HepG2 (cell line): ENCODE measurements around the gene ZNF281. TPM values are rescaled to one million over a fixed set of nuclear protein-coding genes. Genes with fewer than 3 reads are reported as not detected.
A peak's percentile ranks its signal among the peaks of the same experiment; 100 is the strongest.

Experiments used
- BCLAF1 ChIP-seq: fragments of 450-650 bp; IDR thresholded peaks from 2 replicates; pipeline ENCODE4 v1.6.1; 2017; ENCODE audit warnings: mild to moderate bottlenecking
- BRF2 ChIP-seq: sonication (generic); formaldehyde crosslinking; IDR thresholded peaks from 2 replicates; pipeline ENCODE4 v1.8.1; 2022; ENCODE audit warnings: mild to moderate bottlenecking, missing genetic modification reagents
- GATAD2A ChIP-seq: IDR thresholded peaks from 2 replicates; pipeline ENCODE4 v1.6.1; 2016
- SMAD1 ChIP-seq: sonication (generic); formaldehyde crosslinking; IDR thresholded peaks from 2 replicates; pipeline ENCODE4 v1.4.0; 2020; ENCODE audit warnings: missing genetic modification reagents, low read depth, mild to moderate bottlenecking, borderline replicate concordance
- SNAI1 ChIP-seq: sonication (generic); formaldehyde crosslinking; IDR thresholded peaks from 2 replicates; pipeline ENCODE4 v1.5.0; 2020; ENCODE audit warnings: mild to moderate bottlenecking, missing genetic modification reagents, borderline replicate concordance
- SNAPC2 ChIP-seq: sonication (generic); formaldehyde crosslinking; IDR thresholded peaks from 2 replicates; pipeline ENCODE4 v1.8.1; 2022; ENCODE audit warnings: mild to moderate bottlenecking, missing genetic modification reagents
- TAF1 ChIP-seq: sonication (generic); formaldehyde crosslinking; IDR thresholded peaks from 2 replicates; pipeline ENCODE4 v1.4.0; 2020; ENCODE audit warnings: missing genetic modification reagents
- TFDP2 ChIP-seq: sonication (generic); formaldehyde crosslinking; IDR thresholded peaks from 2 replicates; pipeline ENCODE4 v1.4.0; 2020; ENCODE audit warnings: missing genetic modification reagents
- ZFP36 ChIP-seq: fragments of 150-350 bp; IDR thresholded peaks from 2 replicates; pipeline ENCODE4 v1.6.1; 2018; ENCODE audit warnings: borderline replicate concordance, low read length, low read depth; ENCODE audit not compliant: partially characterized antibody
- ZMYM2 ChIP-seq: sonication (generic); formaldehyde crosslinking; IDR thresholded peaks from 2 replicates; pipeline ENCODE4 v1.8.0; 2022; ENCODE audit warnings: mild to moderate bottlenecking, missing genetic modification reagents
- ZNF124 ChIP-seq: sonication (generic); formaldehyde crosslinking; IDR thresholded peaks from 2 replicates; pipeline ENCODE4 v1.4.0; 2020; ENCODE audit warnings: missing genetic modification reagents
- ZNF33A ChIP-seq: sonication (generic); formaldehyde crosslinking; IDR thresholded peaks from 2 replicates; pipeline ENCODE4 v1.5.1; 2020; ENCODE audit warnings: missing genetic modification reagents, mild to moderate bottlenecking, moderate library complexity, borderline replicate concordance
- ZNF431 ChIP-seq: sonication (generic); formaldehyde crosslinking; IDR thresholded peaks from 2 replicates; pipeline ENCODE4 v1.9.0; 2022; ENCODE audit warnings: missing genetic modification reagents, low read depth, mild to moderate bottlenecking, borderline replicate concordance
- ZNF629 ChIP-seq: sonication (generic); formaldehyde crosslinking; conservative IDR thresholded peaks from 2 replicates; pipeline ENCODE4 v1.5.0; 2020; ENCODE audit warnings: missing genetic modification reagents
- ZSCAN22 ChIP-seq: sonication (generic); formaldehyde crosslinking; IDR thresholded peaks from 2 replicates; pipeline ENCODE4 v1.4.0; 2020; ENCODE audit warnings: mild to moderate bottlenecking, missing genetic modification reagents
- polyA plus RNA-seq, 8 experiments: library from polyadenylated mRNA; depleted of rRNA in 3 of 8; stranded (reverse) in 7 of 8; unstranded in 1 of 8; fragments of >200 nt; fragmentation: Illumina TruSeq in 4 of 8; extraction: Trizol in 4 of 8; gene quantifications; 2 replicates each; pipeline versions ENCODE4 v1.2.1 to v1.2.3, GENCODE V29; 2011 to 2016; ENCODE audit warnings: low read depth in 4 of 8, missing spikeins in 1 of 8, mixed read lengths in 1 of 8; ENCODE audit not compliant: insufficient read depth in 1 of 8
- total RNA-seq, 5 experiments: library from RNA; depleted of rRNA; stranded (reverse); fragments of >200 nt; fragmentation: Illumina TruSeq; extraction: Trizol; gene quantifications; 2 replicates each; pipeline ENCODE4 v1.2.3, GENCODE V29; 2016; ENCODE audit warnings: low read depth in 1 of 5
- TF ChIP-seq, protein P1 (sequence below): sonication (generic); formaldehyde crosslinking; IDR thresholded peaks from 2 replicates; pipeline ENCODE4 v1.9.0; 2021; ENCODE audit warnings: mild to moderate bottlenecking, missing genetic modification reagents
- TF ChIP-seq, protein P2 (sequence below): sonication (generic); formaldehyde crosslinking; IDR thresholded peaks from 2 replicates; pipeline ENCODE4 v1.9.0; 2021; ENCODE audit warnings: missing genetic modification reagents, borderline replicate concordance

The ZNF281 gene
- total and polyA plus RNA-seq, 2 of the 13 experiments (the other 11 are each of a cell fraction or from before 2014, with no cell fraction given) = 7.7 to 20.6 TPM

DNA sequence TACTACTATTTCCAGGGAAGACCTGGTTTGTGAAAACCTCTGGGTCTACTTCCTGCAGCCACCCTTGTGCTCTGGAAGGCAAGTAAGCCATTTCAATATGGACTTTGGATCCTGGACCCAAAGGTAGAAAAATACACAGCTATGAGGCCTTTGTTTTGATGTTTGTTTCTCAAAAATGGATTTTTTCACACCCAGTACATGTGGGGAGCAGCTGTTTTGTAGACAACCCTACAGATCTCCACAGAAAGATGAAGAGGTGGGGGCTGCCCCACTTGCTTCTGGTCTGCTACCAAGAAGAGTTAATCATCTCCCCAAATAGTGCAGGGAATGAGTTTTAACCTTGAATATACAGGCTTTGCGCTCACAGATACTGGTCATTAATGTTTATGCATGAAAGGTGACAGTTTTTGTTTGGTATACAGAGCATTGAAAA is 29.2 kb downstream of the ZNF281 start (continued):
- no peak for TF ChIP-seq BCLAF1
- no peak for TF ChIP-seq BRF2 (CRISPR knock-in tag)
- no peak for TF ChIP-seq SNAI1 (CRISPR knock-in tag)
- no peak for TF ChIP-seq ZNF124 (CRISPR knock-in tag)
- no peak; the same call in 1 of the 2 replicates for TF ChIP-seq ZNF431 (CRISPR knock-in tag)
- TF ChIP-seq ZNF33A = no peak
- no peak for TF ChIP-seq TFDP2 (CRISPR knock-in tag)
- TF ChIP-seq ZMYM2 = 0 out of 2 replicates have a peak, but pooled peaks have one; percentile 49
- TF ChIP-seq, protein P1, sequence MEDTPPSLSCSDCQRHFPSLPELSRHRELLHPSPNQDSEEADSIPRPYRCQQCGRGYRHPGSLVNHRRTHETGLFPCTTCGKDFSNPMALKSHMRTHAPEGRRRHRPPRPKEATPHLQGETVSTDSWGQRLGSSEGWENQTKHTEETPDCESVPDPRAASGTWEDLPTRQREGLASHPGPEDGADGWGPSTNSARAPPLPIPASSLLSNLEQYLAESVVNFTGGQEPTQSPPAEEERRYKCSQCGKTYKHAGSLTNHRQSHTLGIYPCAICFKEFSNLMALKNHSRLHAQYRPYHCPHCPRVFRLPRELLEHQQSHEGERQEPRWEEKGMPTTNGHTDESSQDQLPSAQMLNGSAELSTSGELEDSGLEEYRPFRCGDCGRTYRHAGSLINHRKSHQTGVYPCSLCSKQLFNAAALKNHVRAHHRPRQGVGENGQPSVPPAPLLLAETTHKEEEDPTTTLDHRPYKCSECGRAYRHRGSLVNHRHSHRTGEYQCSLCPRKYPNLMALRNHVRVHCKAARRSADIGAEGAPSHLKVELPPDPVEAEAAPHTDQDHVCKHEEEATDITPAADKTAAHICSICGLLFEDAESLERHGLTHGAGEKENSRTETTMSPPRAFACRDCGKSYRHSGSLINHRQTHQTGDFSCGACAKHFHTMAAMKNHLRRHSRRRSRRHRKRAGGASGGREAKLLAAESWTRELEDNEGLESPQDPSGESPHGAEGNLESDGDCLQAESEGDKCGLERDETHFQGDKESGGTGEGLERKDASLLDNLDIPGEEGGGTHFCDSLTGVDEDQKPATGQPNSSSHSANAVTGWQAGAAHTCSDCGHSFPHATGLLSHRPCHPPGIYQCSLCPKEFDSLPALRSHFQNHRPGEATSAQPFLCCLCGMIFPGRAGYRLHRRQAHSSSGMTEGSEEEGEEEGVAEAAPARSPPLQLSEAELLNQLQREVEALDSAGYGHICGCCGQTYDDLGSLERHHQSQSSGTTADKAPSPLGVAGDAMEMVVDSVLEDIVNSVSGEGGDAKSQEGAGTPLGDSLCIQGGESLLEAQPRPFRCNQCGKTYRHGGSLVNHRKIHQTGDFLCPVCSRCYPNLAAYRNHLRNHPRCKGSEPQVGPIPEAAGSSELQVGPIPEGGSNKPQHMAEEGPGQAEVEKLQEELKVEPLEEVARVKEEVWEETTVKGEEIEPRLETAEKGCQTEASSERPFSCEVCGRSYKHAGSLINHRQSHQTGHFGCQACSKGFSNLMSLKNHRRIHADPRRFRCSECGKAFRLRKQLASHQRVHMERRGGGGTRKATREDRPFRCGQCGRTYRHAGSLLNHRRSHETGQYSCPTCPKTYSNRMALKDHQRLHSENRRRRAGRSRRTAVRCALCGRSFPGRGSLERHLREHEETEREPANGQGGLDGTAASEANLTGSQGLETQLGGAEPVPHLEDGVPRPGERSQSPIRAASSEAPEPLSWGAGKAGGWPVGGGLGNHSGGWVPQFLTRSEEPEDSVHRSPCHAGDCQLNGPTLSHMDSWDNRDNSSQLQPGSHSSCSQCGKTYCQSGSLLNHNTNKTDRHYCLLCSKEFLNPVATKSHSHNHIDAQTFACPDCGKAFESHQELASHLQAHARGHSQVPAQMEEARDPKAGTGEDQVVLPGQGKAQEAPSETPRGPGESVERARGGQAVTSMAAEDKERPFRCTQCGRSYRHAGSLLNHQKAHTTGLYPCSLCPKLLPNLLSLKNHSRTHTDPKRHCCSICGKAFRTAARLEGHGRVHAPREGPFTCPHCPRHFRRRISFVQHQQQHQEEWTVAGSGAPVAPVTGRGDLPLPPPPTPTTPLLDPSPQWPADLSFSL = no peak
- TF ChIP-seq GATAD2A (CRISPR knock-in tag) = peak; percentile 62
- no peak for TF ChIP-seq SMAD1 (CRISPR knock-in tag)
- TF ChIP-seq ZNF629 = peak; percentile 44; the same call in 1 of the 2 replicates
- no peak for TF ChIP-seq ZSCAN22 (CRISPR knock-in tag)
- TF ChIP-seq ZFP36 = no peak
- TF ChIP-seq, protein P2, sequence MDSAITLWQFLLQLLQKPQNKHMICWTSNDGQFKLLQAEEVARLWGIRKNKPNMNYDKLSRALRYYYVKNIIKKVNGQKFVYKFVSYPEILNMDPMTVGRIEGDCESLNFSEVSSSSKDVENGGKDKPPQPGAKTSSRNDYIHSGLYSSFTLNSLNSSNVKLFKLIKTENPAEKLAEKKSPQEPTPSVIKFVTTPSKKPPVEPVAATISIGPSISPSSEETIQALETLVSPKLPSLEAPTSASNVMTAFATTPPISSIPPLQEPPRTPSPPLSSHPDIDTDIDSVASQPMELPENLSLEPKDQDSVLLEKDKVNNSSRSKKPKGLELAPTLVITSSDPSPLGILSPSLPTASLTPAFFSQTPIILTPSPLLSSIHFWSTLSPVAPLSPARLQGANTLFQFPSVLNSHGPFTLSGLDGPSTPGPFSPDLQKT = no peak
- TF ChIP-seq TAF1 (CRISPR knock-in tag) = no peak
- no peak for TF ChIP-seq SNAPC2
